GM23248 (cell line): ENCODE measurements around the gene RASAL2. TPM values are rescaled to one million over a fixed set of nuclear protein-coding genes. Genes with fewer than 3 reads are reported as not detected.

Experiments
- DNase-seq: peaks from one replicate; pipeline ENCODE4 v3.0.0-alpha.2; 2015
- H2AFZ ChIP-seq: fragments of 200-600 bp; sonication (generic); 2 replicates; pipeline ENCODE4 v1.6.1; 2016; ENCODE audit warnings: antibody characterized with exemption
- H3F3A ChIP-seq: fragments of 200-600 bp; sonication (generic); 2 replicates; pipeline ENCODE4 v1.6.1; 2016; ENCODE audit warnings: mild to moderate bottlenecking, antibody characterized with exemption, mixed run types; ENCODE audit not compliant: insufficient read depth
- H3K27ac ChIP-seq: fragments of 200-600 bp; sonication (generic); 2 replicates; pipeline ENCODE4 v1.5.1; 2016; ENCODE audit warnings: mild to moderate bottlenecking
- H3K27me3 ChIP-seq: fragments of 200-600 bp; sonication (generic); replicated peaks from 2 replicates; pipeline ENCODE4 v1.6.1; 2016; ENCODE audit warnings: mild to moderate bottlenecking; ENCODE audit not compliant: insufficient read depth
- H3K36me3 ChIP-seq: fragments of 200-600 bp; sonication (generic); 2 replicates; pipeline ENCODE4 v1.6.1; 2016; ENCODE audit warnings: low read depth, mild to moderate bottlenecking
- H3K4me1 ChIP-seq: fragments of 200-600 bp; sonication (generic); 2 replicates; pipeline ENCODE4 v1.6.1; 2016; ENCODE audit warnings: mild to moderate bottlenecking; ENCODE audit not compliant: insufficient read depth
- H3K4me2 ChIP-seq: fragments of 200-600 bp; sonication (generic); one replicate; pipeline ENCODE4 v1.6.1; 2016; ENCODE audit warnings: mild to moderate bottlenecking; ENCODE audit not compliant: unreplicated experiment
- H3K4me3 ChIP-seq: fragments of 200-600 bp; sonication (generic); 2 replicates; pipeline ENCODE4 v1.5.1; 2016; ENCODE audit warnings: mild to moderate bottlenecking
- H3K79me2 ChIP-seq: fragments of 200-600 bp; sonication (generic); 2 replicates; pipeline ENCODE4 v1.6.1; 2016; ENCODE audit warnings: mild to moderate bottlenecking; ENCODE audit not compliant: insufficient read depth
- H3K9ac ChIP-seq: fragments of 200-600 bp; sonication (generic); 2 replicates; pipeline ENCODE4 v1.6.1; 2016; ENCODE audit warnings: mild to moderate bottlenecking
- H3K9me2 ChIP-seq: fragments of 200-600 bp; sonication (generic); 2 replicates; pipeline ENCODE4 v1.6.1; 2016; ENCODE audit warnings: mixed run types, mild to moderate bottlenecking, moderate library complexity; ENCODE audit not compliant: insufficient read depth
- H3K9me3 ChIP-seq: fragments of 200-600 bp; sonication (generic); one replicate; pipeline ENCODE4 v1.6.1; 2017; ENCODE audit warnings: low read depth
- H4K20me1 ChIP-seq: fragments of 200-600 bp; sonication (generic); 2 replicates; pipeline ENCODE4 v1.6.0; 2016; ENCODE audit not compliant: insufficient read depth
- EZH2 ChIP-seq: fragments of 200-600 bp; sonication (generic); IDR thresholded peaks from 2 replicates; pipeline ENCODE4 v1.6.1; 2018; ENCODE audit warnings: antibody characterized with exemption, mild to moderate bottlenecking; ENCODE audit not compliant: insufficient read depth, poor library complexity, severe bottlenecking
- EZH2phosphoT487 ChIP-seq: fragments of 200-600 bp; sonication (generic); IDR thresholded peaks from 2 replicates; pipeline ENCODE4 v1.6.1; 2018; ENCODE audit warnings: antibody characterized with exemption, moderate library complexity, mild to moderate bottlenecking, low read depth; ENCODE audit not compliant: insufficient read depth
- WGBS, 2 experiments: methylation state at CpG; one replicate each; pipeline ENCODE4 v1.1.6; 2015 to 2017; ENCODE audit warnings: low lambda C conversion rate in 2 of 2, low coverage in 1 of 2; ENCODE audit errors: missing lambda C conversion rate in 2 of 2; 5-methylcytosine and 5-hydroxymethylcytosine counted together
- in situ Hi-C: fragments of 300-500 bp; cut with MboI; formaldehyde crosslinking; loops from 2 replicates; pipeline ENCODE4 v1.15.0; 2020
- polyA plus RNA-seq: library from polyadenylated mRNA; unstranded; fragments of >200 nt; fragmentation: Nextera tagmentation; extraction: Ambion mirVana; gene quantifications from 2 replicates; pipeline ENCODE4 v1.2.1, GENCODE V29; 2016
- total RNA-seq: library from RNA; depleted of rRNA; stranded (reverse); fragments of >200 nt; shearing (Covaris generic); gene quantifications from 2 replicates; pipeline ENCODE4 v1.2.3, GENCODE V29; 2014

Gene RASAL2
- total and polyA plus RNA-seq, 2 experiments from 2014 or later, result 10.1 to 23.1 TPM

- TF ChIP-seq EZH2phosphoT487, result no peak
- no peak for TF ChIP-seq EZH2
- in situ Hi-C loops, result no loop called here
- H3K9me3 ChIP-seq, result no peaks in the 10 kb centered on the region
- H3K36me3 ChIP-seq, result no peaks in the 10 kb centered on the region
- DNase-seq, result peak; percentile 54
- peaks cover 8% of the 10 kb centered on the region; the same call in 1 of the 2 replicates for H4K20me1 ChIP-seq
- no peak overlapping the region for H2AFZ ChIP-seq
- peaks cover 35% of the 10 kb centered on the region for H3K4me1 ChIP-seq
- H3K27ac ChIP-seq, result peak overlapping the region; percentile 82
- H3F3A ChIP-seq, result peaks cover 41% of the 10 kb centered on the region
- peak overlapping the region; percentile 99 for H3K4me2 ChIP-seq
- peaks cover 63% of the 10 kb centered on the region for H3K79me2 ChIP-seq
- H3K27me3 ChIP-seq, result no peaks in the 10 kb centered on the region
- WGBS, 2 experiments, result 78 to 86% methylated on average over 3 of the region's 3 CpGs
- peak overlapping the region; percentile 92 for H3K4me3 ChIP-seq
- H3K9ac ChIP-seq, result peak overlapping the region; percentile 87
- H3K9me2 ChIP-seq, result no peaks in the 10 kb centered on the region
These were observed 1.7 kb upstream of the RASAL2 start for GRCh38 chr1:178091986-178092745.

- no peak for DNase-seq
- TF ChIP-seq EZH2 (no peak), EZH2phosphoT487 (no peak)
- no peaks in the 10 kb centered on the region for H3K9me3 ChIP-seq
- peak overlapping the region; percentile 92 for H3K4me3 ChIP-seq
- H3K9ac ChIP-seq, result peak overlapping the region; percentile 87
- H2AFZ ChIP-seq, result peak overlapping the region; percentile 91
- in situ Hi-C loops, result no loop called here
- H3K4me2 ChIP-seq, result peak overlapping the region; percentile 99
- peaks cover 8% of the 10 kb centered on the region; the same call in 1 of the 2 replicates for H4K20me1 ChIP-seq
- peak overlapping the region; percentile 82 for H3K27ac ChIP-seq
- H3K36me3 ChIP-seq, result no peaks in the 10 kb centered on the region
- H3K79me2 ChIP-seq, result peaks cover 71% of the 10 kb centered on the region
- H3K4me1 ChIP-seq, result peaks cover 41% of the 10 kb centered on the region
- WGBS, 2 experiments, result 2 to 3% methylated on average over 11 of the region's 11 CpGs
- H3F3A ChIP-seq, result peaks cover 37% of the 10 kb centered on the region
- no peaks in the 10 kb centered on the region for H3K9me2 ChIP-seq
- no peaks in the 10 kb centered on the region for H3K27me3 ChIP-seq
These were observed 918 bp upstream of the RASAL2 start for GRCh38 chr1:178092878-178093493.

GRCh38 chr1:178093494-178093950 is 382 bp upstream of the RASAL2 start:
- H3K4me2 ChIP-seq, result peak overlapping the region; percentile 99
- H3K27me3 ChIP-seq, result no peaks in the 10 kb centered on the region
- peaks cover 8% of the 10 kb centered on the region; the same call in 1 of the 2 replicates for H4K20me1 ChIP-seq
- H3K4me1 ChIP-seq, result peaks cover 45% of the 10 kb centered on the region
- TF ChIP-seq EZH2phosphoT487 (no peak), EZH2 (no peak)
- DNase-seq, result peak; percentile 99
- 0 to 2% methylated on average over 37 of the region's 42 CpGs for WGBS, 2 experiments
- in situ Hi-C loops, result no loop called here
- peak overlapping the region; percentile 91 for H2AFZ ChIP-seq
- H3K27ac ChIP-seq, result peak overlapping the region; percentile 82
- H3F3A ChIP-seq, result peaks cover 37% of the 10 kb centered on the region
- H3K9me2 ChIP-seq, result no peaks in the 10 kb centered on the region
- peaks cover 77% of the 10 kb centered on the region for H3K79me2 ChIP-seq
- H3K9ac ChIP-seq, result peak overlapping the region; percentile 87
- no peaks in the 10 kb centered on the region for H3K36me3 ChIP-seq
- H3K4me3 ChIP-seq, result peak overlapping the region; percentile 92
- H3K9me3 ChIP-seq, result no peaks in the 10 kb centered on the region

GRCh38 chr1:178094739-178095645 is 1.1 kb downstream of the RASAL2 start:
- WGBS, 2 experiments, result 1 to 2% methylated on average over 11 of the region's 11 CpGs
- in situ Hi-C loops, result no loop called here
- DNase-seq, result peak; percentile 73
- no peaks in the 10 kb centered on the region for H3K9me3 ChIP-seq
- peaks cover 86% of the 10 kb centered on the region for H3K79me2 ChIP-seq
- peaks cover 45% of the 10 kb centered on the region for H3K4me1 ChIP-seq
- H2AFZ ChIP-seq, result peak overlapping the region; percentile 91
- no peaks in the 10 kb centered on the region for H3K9me2 ChIP-seq
- H3K4me2 ChIP-seq, result peak overlapping the region; percentile 91
- H3K4me3 ChIP-seq, result peak overlapping the region; percentile 92
- no peaks in the 10 kb centered on the region for H3K27me3 ChIP-seq
- H3F3A ChIP-seq, result peaks cover 37% of the 10 kb centered on the region
- no peaks in the 10 kb centered on the region for H3K36me3 ChIP-seq
- TF ChIP-seq EZH2 (no peak), EZH2phosphoT487 (peak; percentile 69; the same call in 1 of the 2 replicates)
- peaks cover 8% of the 10 kb centered on the region; the same call in 1 of the 2 replicates for H4K20me1 ChIP-seq
- H3K27ac ChIP-seq, result peak overlapping the region; percentile 82
- peak overlapping the region; percentile 87 for H3K9ac ChIP-seq
